GM12873 (cell line): ENCODE results near the gene KIF22.
A peak's percentile ranks its signal among the peaks of the same experiment; 100 is the strongest.

Source experiments
- TF ChIP-seq, protein P1 (sequence below): IDR thresholded peaks from 2 replicates; pipeline ENCODE4 v1.5.1; 2012; ENCODE audit warnings: low read depth, mild to moderate bottlenecking, moderate library complexity, low read length, control low read depth; ENCODE audit not compliant: insufficient read depth; ENCODE audit errors: missing control alignments

The KIF22 gene

GRCh38 chr16:29806099-29806579 lies 15.6 kb downstream of the KIF22 start, which contains the start of gene MAZ:
Gene MAZ (plus strand): TSS chr16:29806529. CDS start chr16:29806702, 173 bp downstream.
- TF ChIP-seq, protein P1, sequence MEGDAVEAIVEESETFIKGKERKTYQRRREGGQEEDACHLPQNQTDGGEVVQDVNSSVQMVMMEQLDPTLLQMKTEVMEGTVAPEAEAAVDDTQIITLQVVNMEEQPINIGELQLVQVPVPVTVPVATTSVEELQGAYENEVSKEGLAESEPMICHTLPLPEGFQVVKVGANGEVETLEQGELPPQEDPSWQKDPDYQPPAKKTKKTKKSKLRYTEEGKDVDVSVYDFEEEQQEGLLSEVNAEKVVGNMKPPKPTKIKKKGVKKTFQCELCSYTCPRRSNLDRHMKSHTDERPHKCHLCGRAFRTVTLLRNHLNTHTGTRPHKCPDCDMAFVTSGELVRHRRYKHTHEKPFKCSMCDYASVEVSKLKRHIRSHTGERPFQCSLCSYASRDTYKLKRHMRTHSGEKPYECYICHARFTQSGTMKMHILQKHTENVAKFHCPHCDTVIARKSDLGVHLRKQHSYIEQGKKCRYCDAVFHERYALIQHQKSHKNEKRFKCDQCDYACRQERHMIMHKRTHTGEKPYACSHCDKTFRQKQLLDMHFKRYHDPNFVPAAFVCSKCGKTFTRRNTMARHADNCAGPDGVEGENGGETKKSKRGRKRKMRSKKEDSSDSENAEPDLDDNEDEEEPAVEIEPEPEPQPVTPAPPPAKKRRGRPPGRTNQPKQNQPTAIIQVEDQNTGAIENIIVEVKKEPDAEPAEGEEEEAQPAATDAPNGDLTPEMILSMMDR: no peak

- TF ChIP-seq, protein P1: no peak
These were observed 16.3 kb downstream of the KIF22 start for GRCh38 chr16:29806641-29807425.

DNA sequence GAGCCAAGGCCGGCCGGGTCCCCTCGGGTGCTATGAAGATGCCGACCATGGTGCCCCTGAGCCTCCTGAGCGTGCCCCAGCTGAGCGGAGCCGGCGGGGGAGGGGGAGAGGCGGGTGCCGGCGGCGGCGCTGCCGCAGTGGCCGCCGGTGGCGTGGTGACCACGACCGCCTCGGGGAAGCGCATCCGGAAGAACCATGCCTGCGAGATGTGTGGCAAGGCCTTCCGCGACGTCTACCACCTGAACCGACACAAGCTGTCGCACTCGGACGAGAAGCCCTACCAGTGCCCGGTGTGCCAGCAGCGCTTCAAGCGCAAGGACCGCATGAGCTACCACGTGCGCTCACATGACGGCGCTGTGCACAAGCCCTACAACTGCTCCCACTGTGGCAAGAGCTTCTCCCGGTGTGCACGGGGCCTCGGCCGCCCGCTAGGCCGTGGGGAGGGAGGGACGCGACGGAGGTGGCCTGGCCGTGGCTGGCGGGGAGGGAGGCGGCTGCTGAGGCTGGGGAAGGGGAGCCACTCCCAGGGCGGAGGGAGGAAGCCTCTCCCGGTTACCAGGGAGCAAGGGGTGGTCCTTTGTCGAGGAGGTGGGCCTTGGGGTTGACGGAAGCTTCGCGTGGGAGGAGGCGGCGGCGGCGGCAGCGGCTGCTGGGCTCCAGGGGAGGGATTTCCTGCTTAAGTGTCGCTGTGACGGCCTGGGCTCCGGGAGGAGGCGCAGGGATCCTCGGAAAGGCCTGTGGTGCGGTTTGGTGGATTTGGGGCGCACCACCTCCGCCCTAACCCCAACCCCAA lies 17.1 kb downstream of the KIF22 start:
- TF ChIP-seq, protein P1: peak; percentile 82

DNA sequence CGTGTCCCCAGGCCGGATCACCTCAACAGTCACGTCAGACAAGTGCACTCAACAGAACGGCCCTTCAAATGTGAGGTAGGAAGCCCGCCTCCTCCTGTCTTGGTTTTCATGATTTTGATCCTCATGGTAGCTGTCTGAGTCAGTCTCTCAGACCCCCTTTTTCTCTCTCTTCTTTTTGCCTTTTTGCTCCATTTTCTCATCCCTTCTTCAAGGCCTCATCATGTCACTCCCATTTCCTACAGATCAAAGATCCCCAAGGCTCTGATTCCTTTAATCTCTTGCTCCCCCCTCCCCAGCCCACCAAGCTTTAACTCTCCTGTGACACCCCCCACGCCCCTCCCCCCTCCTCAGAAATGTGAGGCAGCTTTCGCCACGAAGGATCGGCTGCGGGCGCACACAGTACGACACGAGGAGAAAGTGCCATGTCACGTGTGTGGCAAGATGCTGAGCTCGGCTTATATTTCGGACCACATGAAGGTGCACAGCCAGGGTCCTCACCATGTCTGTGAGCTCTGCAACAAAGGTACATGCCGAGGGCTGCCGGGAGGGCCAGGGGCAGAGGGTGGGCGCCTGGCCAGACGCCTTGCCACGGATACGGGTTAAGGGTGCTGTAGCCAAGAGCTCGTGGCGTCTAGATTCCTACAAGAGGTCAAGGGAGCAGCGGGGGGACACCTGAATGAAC lies 17.8 kb downstream of the KIF22 start:
- TF ChIP-seq, protein P1: no peak

DNA sequence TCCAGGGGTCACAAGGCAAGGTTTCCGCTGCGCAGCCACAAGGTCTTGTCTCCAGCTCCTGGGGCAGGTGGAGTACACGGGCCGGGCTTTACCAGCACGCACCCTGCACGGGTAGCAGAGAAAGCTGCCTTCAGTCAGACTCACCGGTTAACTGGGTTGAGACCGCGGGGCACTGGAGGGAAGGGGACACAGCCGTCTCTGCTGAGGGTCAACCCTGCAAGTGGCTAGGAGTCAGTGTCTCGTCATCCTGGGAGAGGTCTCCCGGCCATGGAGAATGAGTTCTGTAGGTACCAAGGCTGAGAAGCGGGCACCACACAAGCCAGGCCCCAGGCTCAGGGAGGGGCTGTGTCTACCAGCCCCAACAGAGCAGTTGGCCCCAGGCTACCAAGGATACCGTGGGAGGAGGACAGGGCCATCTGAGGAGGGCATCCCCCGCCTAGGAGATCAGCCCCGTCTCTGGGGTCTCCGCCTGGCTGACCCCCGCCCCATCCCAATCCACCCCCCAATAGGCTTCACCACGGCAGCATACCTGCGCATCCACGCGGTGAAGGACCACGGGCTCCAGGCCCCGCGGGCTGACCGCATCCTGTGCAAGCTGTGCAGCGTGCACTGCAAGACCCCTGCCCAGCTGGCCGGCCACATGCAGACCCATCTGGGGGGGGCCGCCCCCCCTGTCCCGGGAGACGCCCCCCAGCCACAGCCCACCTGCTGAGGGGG lies 18.6 kb downstream of the KIF22 start:
- TF ChIP-seq, protein P1: no peak

DNA sequence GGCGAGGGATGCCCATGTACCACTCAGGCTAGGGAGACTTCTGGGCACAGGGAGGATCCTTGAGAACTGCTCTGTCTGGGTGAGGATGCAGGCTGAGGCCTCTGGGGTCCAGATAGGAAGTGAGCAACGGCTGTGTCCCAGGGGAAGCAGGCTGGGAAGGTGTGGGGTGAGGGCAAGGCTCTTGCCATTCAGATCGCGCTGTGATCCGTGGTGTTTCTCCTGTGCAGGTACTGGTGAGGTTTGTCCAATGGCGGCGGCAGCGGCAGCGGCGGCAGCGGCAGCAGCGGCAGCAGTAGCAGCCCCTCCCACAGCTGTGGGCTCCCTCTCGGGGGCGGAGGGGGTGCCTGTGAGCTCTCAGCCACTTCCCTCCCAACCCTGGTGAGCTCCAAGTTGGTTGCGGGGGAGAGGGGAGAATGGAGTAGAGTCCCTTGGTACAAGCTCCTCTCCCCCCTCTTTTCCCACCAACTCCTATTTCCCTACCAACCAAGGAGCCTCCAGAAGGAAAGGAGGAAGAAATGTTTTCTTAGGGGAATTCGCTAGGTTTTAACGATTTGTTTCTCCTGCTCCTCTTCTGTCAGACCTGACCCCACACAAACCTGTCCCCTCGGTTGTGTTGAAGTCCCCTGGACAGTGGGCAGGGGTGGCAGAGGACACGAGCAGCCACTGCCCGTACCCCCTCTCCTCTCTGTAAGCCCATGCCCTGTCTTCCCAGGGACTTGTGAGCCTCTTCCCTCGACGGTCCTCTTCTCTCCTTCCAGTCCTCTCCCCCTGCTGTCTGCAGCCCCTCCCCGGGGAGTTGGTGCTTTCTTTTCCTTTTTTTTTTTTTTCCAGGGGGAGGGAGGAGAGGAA lies 19.5 kb downstream of the KIF22 start:
- TF ChIP-seq, protein P1: no peak
